ENCODE data around the gene MYLIP.
"Not testable (repeated sequence)": the region's sequence is repeated elsewhere in the genome, so short reads cannot be mapped to it uniquely, and the experiment has no call there.

Gene MYLIP

DNA sequence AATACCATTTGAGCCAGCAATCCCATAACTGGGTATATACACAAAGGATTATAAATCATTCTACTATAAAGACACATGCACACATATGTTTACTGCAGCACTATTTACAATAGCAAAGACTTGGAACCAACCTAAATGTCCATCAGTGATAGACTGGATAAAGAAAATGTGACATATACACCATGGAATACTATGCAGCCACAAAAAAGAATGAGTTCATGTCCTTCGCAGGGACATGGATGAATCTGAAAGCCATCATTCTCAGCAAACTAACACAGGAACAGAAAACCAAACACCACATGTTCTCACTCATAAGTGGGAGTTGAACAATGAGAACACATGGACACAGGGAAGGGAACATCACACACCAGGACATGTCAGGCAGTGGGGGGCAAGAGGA, 47.7 kb downstream of the MYLIP start:
- DNase-seq, result not testable (repeated sequence)

DNA sequence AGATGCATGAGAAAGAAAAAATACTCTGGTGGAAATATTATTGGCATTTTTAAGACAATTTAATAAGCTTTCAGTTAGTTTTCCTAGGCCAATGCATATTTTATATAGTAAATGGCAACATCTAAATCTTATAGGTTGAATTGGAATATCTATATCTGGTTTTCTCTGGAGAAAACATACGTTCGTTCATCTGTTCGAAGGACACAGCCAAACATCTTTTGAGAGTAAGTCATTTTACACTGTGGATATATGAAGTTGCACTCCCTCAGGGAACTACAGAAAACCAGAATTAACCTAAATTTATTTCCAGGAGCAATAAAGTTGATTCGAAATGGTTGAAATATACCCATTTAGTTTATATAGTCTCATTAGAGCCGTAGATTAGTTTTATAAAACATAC, 49.0 kb downstream of the MYLIP start:
- no peak for DNase-seq

DNA sequence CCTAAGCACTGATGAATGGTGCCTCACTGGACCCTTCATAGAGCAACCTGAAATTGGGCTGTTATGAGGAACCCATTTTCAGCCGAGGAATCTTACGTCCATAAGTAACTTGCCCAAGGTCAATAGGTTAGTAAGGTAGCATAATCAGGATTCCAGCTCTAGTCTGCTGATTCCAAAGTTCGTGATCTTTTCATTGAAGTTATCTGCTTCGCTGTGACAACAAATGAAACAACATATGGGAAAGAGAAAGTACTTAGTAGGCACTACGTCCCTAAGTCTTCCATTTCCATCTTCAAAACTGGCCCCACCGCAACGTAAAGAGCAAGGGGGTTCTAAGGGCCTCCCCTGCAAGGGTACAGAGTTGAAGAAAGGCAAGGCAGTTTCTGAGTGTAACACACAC, 49.5 kb downstream of the MYLIP start:
- DNase-seq, result no peak

DNA sequence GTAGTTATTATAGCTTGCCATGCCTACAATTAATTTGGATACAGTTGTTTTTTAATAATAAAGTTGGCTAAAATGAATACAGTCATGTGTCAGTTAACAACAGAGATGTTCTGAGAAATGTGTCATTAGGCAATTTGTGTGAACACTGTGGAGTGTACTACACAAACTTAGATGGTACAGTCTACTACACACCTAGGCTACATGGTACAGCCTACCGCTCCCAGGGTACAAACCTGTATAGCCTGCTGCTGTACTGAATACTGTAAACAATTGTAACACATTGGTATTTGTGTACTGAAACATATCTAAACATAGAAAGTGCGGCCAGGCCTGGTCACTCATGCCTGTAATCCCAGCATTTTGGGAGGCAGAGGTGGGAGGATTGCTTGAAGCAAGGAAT, 50.2 kb downstream of the MYLIP start:
- no peak for DNase-seq

- DNase-seq, result no peak
Measured at GRCh38 chr6:16179970-16180431, 51.1 kb downstream of the MYLIP start.

GRCh38 chr6:16180696-16181438, 52.0 kb downstream of the MYLIP start:
- DNase-seq, result no peak

- no peak for DNase-seq
Measured at GRCh38 chr6:16181439-16182297, 52.8 kb downstream of the MYLIP start.

DNA sequence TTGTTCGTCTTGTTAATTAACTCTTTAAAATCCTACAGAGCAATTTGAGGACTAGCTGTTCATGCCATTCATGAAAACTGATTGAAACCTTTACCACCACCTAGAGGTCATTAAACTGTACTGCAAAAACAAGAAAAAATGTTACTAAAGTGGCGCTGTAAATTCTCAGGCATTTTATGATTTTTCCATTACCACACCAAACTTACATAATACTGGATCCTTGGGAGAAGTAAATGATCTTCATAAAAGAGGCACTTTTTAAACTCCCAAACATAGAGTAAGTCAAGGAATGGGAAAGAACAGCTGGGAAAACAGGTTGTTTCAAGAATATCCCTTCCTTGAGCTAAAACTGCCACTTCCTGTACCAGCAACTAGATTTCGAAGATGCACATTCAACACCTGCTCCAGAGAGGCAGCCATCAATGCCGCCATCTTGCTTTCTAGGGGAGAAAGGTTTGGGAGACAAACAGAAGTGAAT, 54.3 kb downstream of the MYLIP start:
- DNase-seq, result peak; percentile 39 to 63

GRCh38 chr6:16184129-16184528, 55.2 kb downstream of the MYLIP start:
- DNase-seq, result peak; percentile 57 to 59

- DNase-seq, result no peak
Measured at GRCh38 chr6:16184551-16184950, 55.7 kb downstream of the MYLIP start.

DNA sequence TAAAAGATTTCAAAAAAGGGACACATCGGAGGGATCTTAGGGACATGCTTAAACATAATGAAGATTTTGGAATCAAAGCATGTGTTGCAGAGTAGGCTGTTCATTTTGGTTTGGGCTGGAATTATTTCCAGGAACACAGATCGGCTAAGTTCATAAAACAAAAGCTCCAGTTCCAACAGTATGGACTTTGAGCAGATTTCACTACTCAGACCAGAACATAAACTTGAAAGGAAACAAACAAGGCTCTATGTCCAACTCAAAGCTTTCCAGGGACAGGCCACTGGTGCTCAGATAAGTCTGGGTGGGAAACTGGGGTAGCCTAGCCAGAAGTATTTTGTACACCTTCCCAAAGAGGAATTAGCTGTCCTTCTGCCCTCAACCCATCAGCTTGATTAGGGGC, 58.3 kb downstream of the MYLIP start:
- no peak for DNase-seq

DNA sequence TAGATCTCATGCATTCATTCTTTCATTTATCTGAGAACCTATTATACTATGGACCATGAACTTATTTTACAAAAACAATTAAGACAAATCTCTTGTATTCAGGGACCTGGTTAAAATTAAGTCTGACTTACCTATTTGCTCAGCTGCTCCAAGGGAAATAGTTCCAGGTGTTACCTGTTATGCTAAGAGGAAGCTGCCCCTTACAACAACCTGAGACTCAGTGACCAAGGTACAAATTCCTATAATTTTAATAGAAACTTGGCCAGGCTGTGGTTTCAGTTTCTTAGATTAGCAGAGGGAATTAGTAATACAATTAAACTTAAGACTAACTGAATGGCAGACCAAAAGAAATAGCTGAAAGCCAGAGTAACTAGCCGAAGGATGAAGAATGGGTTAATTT, 61.3 kb downstream of the MYLIP start:
- no peak for DNase-seq

DNA sequence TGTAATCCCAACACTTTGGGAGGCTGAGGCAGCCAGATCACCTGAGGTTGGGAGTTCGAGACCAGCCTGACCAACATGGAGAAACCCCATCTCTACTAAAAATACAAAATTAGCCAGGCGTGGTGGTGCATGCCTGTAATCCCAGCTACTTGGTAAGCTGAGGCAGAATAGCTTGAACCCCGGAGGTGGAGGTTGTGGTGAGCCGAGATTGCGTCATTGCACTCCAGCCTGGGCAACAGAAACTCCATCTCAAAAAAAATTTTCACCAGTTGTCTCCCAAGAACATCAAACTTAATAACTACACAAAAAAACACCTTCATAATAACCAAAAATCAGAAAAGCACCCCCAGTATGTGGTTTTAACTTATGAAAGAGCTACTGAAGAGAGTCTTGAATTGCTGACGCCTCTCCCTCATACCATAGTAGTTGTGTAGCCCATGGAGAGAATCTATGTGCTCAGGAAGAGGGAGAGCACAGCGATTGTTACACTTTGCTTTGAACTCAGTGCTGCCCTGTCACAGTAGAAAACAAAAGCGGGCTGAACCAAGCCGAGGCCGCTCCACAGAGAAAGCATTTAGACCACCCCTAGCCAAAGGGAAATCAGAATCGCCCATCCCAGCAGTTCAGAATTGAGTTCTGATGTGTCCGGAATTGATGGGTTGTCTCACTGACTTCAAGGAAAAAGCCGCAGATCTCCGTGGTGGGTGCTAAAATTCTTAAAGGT, 67.5 kb downstream of the MYLIP start:
- no peak for DNase-seq

- no peak for DNase-seq
Measured at GRCh38 chr6:16196984-16197546, 68.2 kb downstream of the MYLIP start.
